ENCODE measurements around the gene GPR137. TPM values are rescaled to one million over a fixed set of nuclear protein-coding genes. Genes with fewer than 3 reads are reported as not detected.
A peak's percentile ranks its signal among the peaks of the same experiment; 100 is the strongest.

The GPR137 gene
- total and polyA plus RNA-seq, 9 of the 15 experiments (the other 6 are each of a cell fraction or from before 2014, with no cell fraction given): 0.32 to 26.7 (median 10.7) TPM

DNA sequence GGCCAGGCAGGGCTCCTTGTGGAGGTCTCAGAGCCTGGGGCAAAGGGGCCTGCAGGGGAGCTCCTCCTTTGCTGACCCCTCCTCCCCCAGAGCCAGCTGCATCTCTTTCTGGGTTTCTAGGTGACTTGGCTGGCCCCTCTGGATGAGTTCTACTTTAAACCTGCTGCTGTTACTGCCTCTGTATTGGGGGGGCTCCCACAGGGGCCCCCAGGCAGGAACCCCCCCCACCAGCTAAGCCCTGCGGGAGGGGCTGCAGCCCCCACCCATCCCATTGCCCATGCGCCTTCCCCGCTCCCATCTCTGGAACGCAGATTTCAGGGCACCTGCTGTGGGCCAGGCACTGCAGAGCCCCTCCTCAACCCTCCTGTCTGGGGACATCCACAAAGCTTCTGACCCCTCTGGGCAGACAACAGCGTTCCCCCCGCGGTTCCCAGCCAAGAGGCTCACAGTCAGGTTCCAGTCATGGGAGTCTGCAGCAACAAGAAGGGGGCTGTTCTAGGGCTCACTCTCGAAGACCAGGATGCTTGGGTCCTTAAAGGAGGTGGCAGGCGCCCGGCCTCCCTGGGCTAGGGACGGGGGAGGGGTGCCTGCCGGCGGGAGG is 35.1 kb upstream of the GPR137 start (continued):
- TF ChIP-seq ZNF699 (CRISPR knock-in tag; IDR thresholded peaks at IDR 0.05; ENCODE audit: insufficient replicate concordance) (no peak), MECOM (CRISPR knock-in tag; IDR thresholded peaks at IDR 0.05) (no peak), GABPA (tag; conservative IDR thresholded peaks at IDR 0.05; ENCODE audit: low read depth) (no peak), NR4A1 (CRISPR knock-in tag; IDR thresholded peaks at IDR 0.05) (no peak), NR4A1 (tag; IDR thresholded peaks at IDR 0.05) (0 out of 2 replicates have a peak, but pooled peaks have one; percentile 30), FIP1L1 (IDR thresholded peaks at IDR 0.05; ENCODE audit: low read depth, low read length, poor library complexity, severe bottlenecking) (peak; percentile 14), KDM5B (IDR thresholded peaks at IDR 0.05; ENCODE audit: insufficient replicate concordance, low read depth, low read length) (peak; percentile 16), ZNF431 (CRISPR knock-in tag; IDR thresholded peaks at IDR 0.05) (no peak), ZNF143 (CRISPR knock-in tag; IDR thresholded peaks at IDR 0.05) (no peak), ZZZ3 (IDR thresholded peaks at IDR 0.05) (no peak), MEF2D (tag; conservative IDR thresholded peaks at IDR 0.05; ENCODE audit: low read depth) (no peak), RNF219 (CRISPR knock-in tag; IDR thresholded peaks at IDR 0.05) (no peak)
- TF ChIP-seq, protein P1, sequence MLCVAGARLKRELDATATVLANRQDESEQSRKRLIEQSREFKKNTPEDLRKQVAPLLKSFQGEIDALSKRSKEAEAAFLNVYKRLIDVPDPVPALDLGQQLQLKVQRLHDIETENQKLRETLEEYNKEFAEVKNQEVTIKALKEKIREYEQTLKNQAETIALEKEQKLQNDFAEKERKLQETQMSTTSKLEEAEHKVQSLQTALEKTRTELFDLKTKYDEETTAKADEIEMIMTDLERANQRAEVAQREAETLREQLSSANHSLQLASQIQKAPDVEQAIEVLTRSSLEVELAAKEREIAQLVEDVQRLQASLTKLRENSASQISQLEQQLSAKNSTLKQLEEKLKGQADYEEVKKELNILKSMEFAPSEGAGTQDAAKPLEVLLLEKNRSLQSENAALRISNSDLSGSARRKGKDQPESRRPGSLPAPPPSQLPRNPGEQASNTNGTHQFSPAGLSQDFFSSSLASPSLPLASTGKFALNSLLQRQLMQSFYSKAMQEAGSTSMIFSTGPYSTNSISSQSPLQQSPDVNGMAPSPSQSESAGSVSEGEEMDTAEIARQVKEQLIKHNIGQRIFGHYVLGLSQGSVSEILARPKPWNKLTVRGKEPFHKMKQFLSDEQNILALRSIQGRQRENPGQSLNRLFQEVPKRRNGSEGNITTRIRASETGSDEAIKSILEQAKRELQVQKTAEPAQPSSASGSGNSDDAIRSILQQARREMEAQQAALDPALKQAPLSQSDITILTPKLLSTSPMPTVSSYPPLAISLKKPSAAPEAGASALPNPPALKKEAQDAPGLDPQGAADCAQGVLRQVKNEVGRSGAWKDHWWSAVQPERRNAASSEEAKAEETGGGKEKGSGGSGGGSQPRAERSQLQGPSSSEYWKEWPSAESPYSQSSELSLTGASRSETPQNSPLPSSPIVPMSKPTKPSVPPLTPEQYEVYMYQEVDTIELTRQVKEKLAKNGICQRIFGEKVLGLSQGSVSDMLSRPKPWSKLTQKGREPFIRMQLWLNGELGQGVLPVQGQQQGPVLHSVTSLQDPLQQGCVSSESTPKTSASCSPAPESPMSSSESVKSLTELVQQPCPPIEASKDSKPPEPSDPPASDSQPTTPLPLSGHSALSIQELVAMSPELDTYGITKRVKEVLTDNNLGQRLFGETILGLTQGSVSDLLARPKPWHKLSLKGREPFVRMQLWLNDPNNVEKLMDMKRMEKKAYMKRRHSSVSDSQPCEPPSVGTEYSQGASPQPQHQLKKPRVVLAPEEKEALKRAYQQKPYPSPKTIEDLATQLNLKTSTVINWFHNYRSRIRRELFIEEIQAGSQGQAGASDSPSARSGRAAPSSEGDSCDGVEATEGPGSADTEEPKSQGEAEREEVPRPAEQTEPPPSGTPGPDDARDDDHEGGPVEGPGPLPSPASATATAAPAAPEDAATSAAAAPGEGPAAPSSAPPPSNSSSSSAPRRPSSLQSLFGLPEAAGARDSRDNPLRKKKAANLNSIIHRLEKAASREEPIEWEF (CRISPR knock-in tag; IDR thresholded peaks at IDR 0.05): no peak
- TF ChIP-seq, protein P2, sequence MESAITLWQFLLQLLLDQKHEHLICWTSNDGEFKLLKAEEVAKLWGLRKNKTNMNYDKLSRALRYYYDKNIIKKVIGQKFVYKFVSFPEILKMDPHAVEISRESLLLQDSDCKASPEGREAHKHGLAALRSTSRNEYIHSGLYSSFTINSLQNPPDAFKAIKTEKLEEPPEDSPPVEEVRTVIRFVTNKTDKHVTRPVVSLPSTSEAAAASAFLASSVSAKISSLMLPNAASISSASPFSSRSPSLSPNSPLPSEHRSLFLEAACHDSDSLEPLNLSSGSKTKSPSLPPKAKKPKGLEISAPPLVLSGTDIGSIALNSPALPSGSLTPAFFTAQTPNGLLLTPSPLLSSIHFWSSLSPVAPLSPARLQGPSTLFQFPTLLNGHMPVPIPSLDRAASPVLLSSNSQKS (CRISPR knock-in tag; IDR thresholded peaks at IDR 0.05): no peak
- TF ChIP-seq, protein P3, sequence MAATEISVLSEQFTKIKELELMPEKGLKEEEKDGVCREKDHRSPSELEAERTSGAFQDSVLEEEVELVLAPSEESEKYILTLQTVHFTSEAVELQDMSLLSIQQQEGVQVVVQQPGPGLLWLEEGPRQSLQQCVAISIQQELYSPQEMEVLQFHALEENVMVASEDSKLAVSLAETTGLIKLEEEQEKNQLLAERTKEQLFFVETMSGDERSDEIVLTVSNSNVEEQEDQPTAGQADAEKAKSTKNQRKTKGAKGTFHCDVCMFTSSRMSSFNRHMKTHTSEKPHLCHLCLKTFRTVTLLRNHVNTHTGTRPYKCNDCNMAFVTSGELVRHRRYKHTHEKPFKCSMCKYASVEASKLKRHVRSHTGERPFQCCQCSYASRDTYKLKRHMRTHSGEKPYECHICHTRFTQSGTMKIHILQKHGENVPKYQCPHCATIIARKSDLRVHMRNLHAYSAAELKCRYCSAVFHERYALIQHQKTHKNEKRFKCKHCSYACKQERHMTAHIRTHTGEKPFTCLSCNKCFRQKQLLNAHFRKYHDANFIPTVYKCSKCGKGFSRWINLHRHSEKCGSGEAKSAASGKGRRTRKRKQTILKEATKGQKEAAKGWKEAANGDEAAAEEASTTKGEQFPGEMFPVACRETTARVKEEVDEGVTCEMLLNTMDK (IDR thresholded peaks at IDR 0.05; ENCODE audit: borderline replicate concordance, insufficient read depth, low read depth, low read length, poor library complexity, severe bottlenecking): no peak
- TF ChIP-seq, protein P4, sequence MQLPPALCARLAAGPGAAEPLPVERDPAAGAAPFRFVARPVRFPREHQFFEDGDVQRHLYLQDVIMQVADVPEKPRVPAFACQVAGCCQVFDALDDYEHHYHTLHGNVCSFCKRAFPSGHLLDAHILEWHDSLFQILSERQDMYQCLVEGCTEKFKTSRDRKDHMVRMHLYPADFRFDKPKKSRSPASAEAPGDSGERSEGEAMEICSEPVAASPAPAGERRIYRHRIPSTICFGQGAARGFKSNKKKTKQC (CRISPR knock-in tag; IDR thresholded peaks at IDR 0.05): no peak
